Choroid plexus epithelial cell (primary cell): ENCODE results near the gene WDR73.
A peak's percentile ranks its signal among the peaks of the same experiment; 100 is the strongest.

ENCODE experiments used
- DNase-seq: peaks from one replicate; pipeline ENCODE4 v3.0.0-alpha.2; 2010; ENCODE audit warnings: low read depth
- H3K4me3 ChIP-seq: 2 replicates; pipeline ENCODE4 v1.5.1; 2011; ENCODE audit warnings: low read depth, mild to moderate bottlenecking, control low read depth, low read length, moderate library complexity
- CTCF ChIP-seq: conservative IDR thresholded peaks from 2 replicates; pipeline ENCODE4 v1.5.1; 2011; ENCODE audit warnings: low read depth, mild to moderate bottlenecking, control low read depth, inconsistent platforms, low read length, moderate library complexity

Gene WDR73

DNA sequence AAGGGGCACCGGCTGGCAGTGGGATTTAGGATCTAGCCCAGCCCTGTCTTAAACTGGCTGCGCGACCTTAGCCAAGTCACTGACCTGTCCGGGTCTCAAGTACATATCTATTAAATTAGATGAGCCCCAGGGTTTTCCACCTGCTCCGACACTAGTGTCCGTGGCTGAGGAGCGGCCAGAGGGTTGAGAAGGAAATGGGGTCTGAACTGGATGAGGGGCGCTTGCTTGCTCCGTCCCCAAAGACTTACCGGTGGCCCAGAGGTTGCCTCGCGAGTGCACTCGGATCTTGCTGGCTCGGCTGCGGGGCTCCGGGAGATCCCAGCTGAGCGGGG is 3.6 kb upstream of the WDR73 start:
- DNase-seq: no peak
- H3K4me3 ChIP-seq: peak overlapping the region; percentile 61
- no peak for TF ChIP-seq CTCF

DNA sequence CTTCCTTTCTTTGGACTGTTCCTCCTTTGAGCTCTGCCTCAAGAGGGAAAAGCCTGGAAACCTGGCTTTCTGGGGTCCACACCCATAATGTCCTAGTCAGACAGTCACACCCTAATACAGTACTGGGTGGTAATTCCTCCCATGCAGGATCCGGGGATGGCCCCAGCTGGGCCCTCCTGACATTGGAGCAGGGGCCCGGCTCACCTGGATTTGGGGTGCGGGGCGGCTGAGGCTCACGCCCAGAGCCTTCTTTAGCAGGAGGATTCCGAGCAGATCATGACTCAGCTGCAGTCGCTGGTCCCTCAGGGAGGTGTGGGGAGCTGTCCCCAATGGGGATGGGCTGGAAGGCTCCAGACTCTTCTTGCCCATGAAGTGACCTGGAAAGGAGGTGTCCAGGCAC is 2.9 kb upstream of the WDR73 start:
- no peak for TF ChIP-seq CTCF
- no peak for DNase-seq
- no peak overlapping the region for H3K4me3 ChIP-seq

GRCh38 chr15:84654689-84655453 is 788 bp upstream of the WDR73 start:
- peak; percentile 88 for DNase-seq
- TF ChIP-seq CTCF: peak; percentile 84
- H3K4me3 ChIP-seq: peak overlapping the region; percentile 99

- TF ChIP-seq CTCF: no peak
- no peak for DNase-seq
- H3K4me3 ChIP-seq: peak overlapping the region; percentile 99
These were observed 536 bp downstream of the WDR73 start for GRCh38 chr15:84653584-84653909.

GRCh38 chr15:84649706-84650105 is 4.4 kb downstream of the WDR73 start:
- DNase-seq: peak; percentile 25
- no peak for TF ChIP-seq CTCF
- no peak overlapping the region for H3K4me3 ChIP-seq

DNA sequence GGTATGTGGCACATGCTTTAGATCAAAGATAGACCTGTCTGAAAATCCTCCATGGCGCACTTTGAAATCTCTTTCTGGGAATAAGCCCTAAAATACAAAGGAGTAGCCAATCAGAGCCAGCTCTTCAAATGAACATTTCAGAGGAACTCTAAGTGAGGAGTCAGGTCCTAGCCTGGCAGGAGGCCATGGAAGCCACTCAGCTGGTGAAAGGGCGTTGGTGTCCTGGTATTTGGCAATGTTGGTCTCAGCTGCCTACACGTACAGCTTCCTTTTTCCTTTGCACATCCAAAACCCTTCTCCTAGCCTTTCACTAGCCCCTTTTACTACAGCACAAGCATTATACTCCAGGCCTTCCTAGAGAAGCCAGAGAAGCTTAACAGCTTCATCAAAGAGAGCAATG is 5.5 kb downstream of the WDR73 start:
- no peak for DNase-seq
- no peak overlapping the region for H3K4me3 ChIP-seq
- TF ChIP-seq CTCF: no peak

- no peak for DNase-seq
- no peak for TF ChIP-seq CTCF
- no peak overlapping the region for H3K4me3 ChIP-seq
These were observed 6.4 kb downstream of the WDR73 start for GRCh38 chr15:84647726-84648125.
